Transverse colon (tissue), 4 donors: ENCODE results near the gene GNB1.

Experiments
- CTCF ChIP-seq, 5 experiments: fragments of 200-600 bp in 3 of 5; fragments of 450-650 bp in 2 of 5; sonication (generic) in 3 of 5; IDR thresholded peaks; 1 replicate in 2 of 5; 2 replicates in 3 of 5; pipeline ENCODE4 v1.5.1; 2016 to 2017; ENCODE audit warnings: antibody characterized with exemption in 5 of 5, inconsistent platforms in 3 of 5, mild to moderate bottlenecking in 2 of 5, moderate library complexity in 1 of 5
- POLR2A ChIP-seq: fragments of 450-650 bp; IDR thresholded peaks from one replicate; pipeline ENCODE4 v1.6.1; 2016; ENCODE audit warnings: antibody characterized with exemption, mild to moderate bottlenecking, moderate library complexity
- POLR2AphosphoS5 ChIP-seq, 3 donors: sonication (generic); formaldehyde crosslinking; IDR thresholded peaks; one replicate each; pipeline ENCODE4 v1.6.1; 2016; ENCODE audit warnings: antibody characterized with exemption in 3 of 3

GRCh38 chr1:1910651-1911331 lies 19.9 kb upstream of the GNB1 start:
- TF ChIP-seq POLR2A, result no peak
- TF ChIP-seq CTCF (IDR thresholded peaks at IDR 0.05), result no peak
- no peak for TF ChIP-seq POLR2AphosphoS5 (IDR thresholded peaks at IDR 0.05)
